HG03095 (cell line): ENCODE measurements around the gene HLA-DQB2.
"Not testable (repeated sequence)": the region's sequence is repeated elsewhere in the genome, so short reads cannot be mapped to it uniquely, and the experiment has no call there.

Experiments
- ATAC-seq: cut with Tn5 transposase; IDR thresholded peaks from one replicate; pipeline ENCODE4 v1.9.1; 2021; ENCODE audit warnings: moderate library complexity; ENCODE audit not compliant: unreplicated experiment

HLA-DQB2 gene

GRCh38 chr6:32752580-32752979, 10.8 kb downstream of the HLA-DQB2 start:
- ATAC-seq = no peak

GRCh38 chr6:32745649-32746048, 17.7 kb downstream of the HLA-DQB2 start:
- not testable (repeated sequence) for ATAC-seq

GRCh38 chr6:32744776-32745175, 18.6 kb downstream of the HLA-DQB2 start:
- no peak for ATAC-seq

- ATAC-seq = no peak
Measured at GRCh38 chr6:32742374-32742773, 21.0 kb downstream of the HLA-DQB2 start.

GRCh38 chr6:32741031-32741960, 22.0 kb downstream of the HLA-DQB2 start, which contains the start of gene HLA-DQA2:
TSS of gene HLA-DQA2 (plus strand) at chr6:32741391. CDS start at chr6:32741444, 53 bp downstream.
- no peak for ATAC-seq

GRCh38 chr6:32738126-32738525, 25.2 kb downstream of the HLA-DQB2 start:
- no peak for ATAC-seq

- no peak for ATAC-seq
Measured at GRCh38 chr6:32718879-32719278, 44.5 kb downstream of the HLA-DQB2 start.

- no peak for ATAC-seq
Measured at GRCh38 chr6:32716396-32716795, 46.9 kb downstream of the HLA-DQB2 start.

- no peak for ATAC-seq
Measured at GRCh38 chr6:32713241-32713640, 50.1 kb downstream of the HLA-DQB2 start.

GRCh38 chr6:32709625-32710024, 53.7 kb downstream of the HLA-DQB2 start:
- no peak for ATAC-seq
